K562 (cell line): ENCODE measurements around the gene RABEPK. TPM values are rescaled to one million over a fixed set of nuclear protein-coding genes. Genes with fewer than 3 reads are reported as not detected.

Experiments used
- ARID1B ChIP-seq: fragments of 450-650 bp; IDR thresholded peaks from 2 replicates; pipeline ENCODE4 v1.6.1; 2016; ENCODE audit warnings: antibody characterized with exemption, mild to moderate bottlenecking, inconsistent platforms
- CCAR2 ChIP-seq: fragments of 200-400 bp; formaldehyde crosslinking; IDR thresholded peaks from 2 replicates; pipeline ENCODE4 v1.6.1; 2017; ENCODE audit warnings: mild to moderate bottlenecking, low read depth, low read length
- CEBPB ChIP-seq: fragments of 450-650 bp; IDR thresholded peaks from 2 replicates; pipeline ENCODE4 v1.6.1; 2016; ENCODE audit warnings: missing genetic modification characterization, missing compliant biosample characterization
- DDX20 ChIP-seq: fragments of 450-650 bp; IDR thresholded peaks from 2 replicates; pipeline ENCODE4 v1.6.1; 2016; ENCODE audit warnings: missing genetic modification characterization, low read depth, mild to moderate bottlenecking, missing compliant biosample characterization, moderate library complexity
- EHMT2 ChIP-seq: fragments of 450-650 bp; IDR thresholded peaks from 2 replicates; pipeline ENCODE4 v1.6.1; 2018; ENCODE audit warnings: antibody characterized with exemption
- GTF2A2 ChIP-seq: IDR thresholded peaks from 2 replicates; pipeline ENCODE4 v1.6.1; 2016; ENCODE audit warnings: mild to moderate bottlenecking, missing genetic modification characterization, missing compliant biosample characterization
- HDAC3 ChIP-seq: fragments of 450-650 bp; IDR thresholded peaks from 2 replicates; pipeline ENCODE4 v1.6.1; 2018; ENCODE audit warnings: borderline replicate concordance, mild to moderate bottlenecking, moderate library complexity; ENCODE audit not compliant: partially characterized antibody
- HDAC6 ChIP-seq: IDR thresholded peaks from 2 replicates; pipeline ENCODE4 v1.6.1; 2012; ENCODE audit warnings: low read depth, mild to moderate bottlenecking, control low read depth, inconsistent platforms, low read length, moderate library complexity
- HNRNPH1 ChIP-seq: fragments of 200-400 bp; formaldehyde crosslinking; optimal IDR thresholded peaks from 2 replicates; pipeline ENCODE3; 2017; ENCODE audit warnings: low read depth, mild to moderate bottlenecking, low read length, moderate library complexity
- ILF3 ChIP-seq: fragments of 450-650 bp; IDR thresholded peaks from 2 replicates; pipeline ENCODE4 v1.6.1; 2018; ENCODE audit warnings: antibody characterized with exemption, mild to moderate bottlenecking, moderate library complexity, borderline replicate concordance
- JUN ChIP-seq, 2 experiments: sonication (generic) in 1 of 2; formaldehyde crosslinking in 1 of 2; IDR thresholded peaks; 2 replicates each; pipeline versions ENCODE4 v1.6.1 to v1.8.0; 2012 to 2022; ENCODE audit warnings: borderline replicate concordance in 2 of 2, mild to moderate bottlenecking in 2 of 2, improper control_type of control experiment in 1 of 2, low read depth in 1 of 2, low read length in 1 of 2, missing genetic modification reagents in 1 of 2
- LARP7 ChIP-seq: fragments of 450-650 bp; IDR thresholded peaks from 2 replicates; pipeline ENCODE4 v1.6.1; 2016
- NR4A1 ChIP-seq, 2 experiments: fragments of 250-450 bp in 1 of 2; fragments of 450-650 bp in 1 of 2; sonication (Bioruptor Pico) in 1 of 2; IDR thresholded peaks; 2 replicates each; pipeline versions ENCODE4 v1.4.0 to v1.6.1; 2016 to 2020; ENCODE audit warnings: mild to moderate bottlenecking in 2 of 2, missing compliant biosample characterization in 1 of 2, missing genetic modification characterization in 1 of 2, moderate library complexity in 1 of 2
- PCBP2 ChIP-seq: fragments of 200-400 bp; formaldehyde crosslinking; IDR thresholded peaks from 2 replicates; pipeline ENCODE4 v1.6.1; 2018; ENCODE audit warnings: low read length, low read depth, mild to moderate bottlenecking, moderate library complexity; ENCODE audit not compliant: poor library complexity, severe bottlenecking
- POLR2AphosphoS2 ChIP-seq: IDR thresholded peaks from 2 replicates; pipeline ENCODE4 v1.6.1; 2012; ENCODE audit warnings: low read length, improper control_type of control experiment
- RUNX1 ChIP-seq: sonication (generic); IDR thresholded peaks from 2 replicates; pipeline ENCODE4 v1.6.1; 2016; ENCODE audit warnings: antibody characterized with exemption, low read depth
- SAFB ChIP-seq: fragments of 200-400 bp; formaldehyde crosslinking; IDR thresholded peaks from 2 replicates; pipeline ENCODE4 v1.6.1; 2017; ENCODE audit warnings: low read depth, low read length, borderline replicate concordance
- YY1 ChIP-seq, 3 experiments: IDR thresholded peaks; 2 replicates each; pipeline ENCODE4 v1.6.1; 2011; ENCODE audit warnings: low read length in 2 of 3, mild to moderate bottlenecking in 2 of 3, moderate library complexity in 2 of 3, borderline replicate concordance in 1 of 3, control low read depth in 1 of 3, low read depth in 1 of 3; ENCODE audit not compliant: insufficient read depth in 3 of 3, insufficient replicate concordance in 2 of 3, control insufficient read depth in 1 of 3, insufficient read length in 1 of 3; ENCODE audit errors: extremely low read depth in 1 of 3
- ZNF212 ChIP-seq: fragments of 450-650 bp; formaldehyde crosslinking; IDR thresholded peaks from 2 replicates; pipeline ENCODE4 v1.4.0; 2020; ENCODE audit warnings: mild to moderate bottlenecking
- ZNF232 ChIP-seq: sonication (generic); formaldehyde crosslinking; IDR thresholded peaks from 2 replicates; pipeline ENCODE4 v1.8.0; 2022; ENCODE audit warnings: mild to moderate bottlenecking, missing genetic modification reagents
- ZNF589 ChIP-seq: fragments of 200-800 bp; sonication (Bioruptor generic); IDR thresholded peaks from 2 replicates; pipeline ENCODE4 v1.6.1; 2016; ENCODE audit warnings: low read depth, missing genetic modification characterization, missing compliant biosample characterization
- polyA plus RNA-seq, 8 experiments: library from polyadenylated mRNA; depleted of rRNA in 4 of 8; stranded (reverse) in 5 of 8; unstranded in 3 of 8; fragments of >200 nt; fragmentation: Nextera tagmentation in 2 of 8; fragmentation: Illumina TruSeq in 1 of 8; extraction: Ambion mirVana in 2 of 8; extraction: Trizol in 1 of 8; gene quantifications; 2 replicates each; pipeline versions ENCODE4 v1.2.1 to v1.2.3, GENCODE V29; 2011 to 2014; ENCODE audit warnings: inconsistent platforms in 1 of 8, missing spikeins in 1 of 8
- total RNA-seq, 7 experiments: library from RNA; depleted of rRNA in 6 of 7; stranded (reverse); fragments of >200 nt in 6 of 7; fragmentation: Illumina TruSeq in 2 of 7; extraction: Trizol in 2 of 7; gene quantifications; 2 replicates each; pipeline versions ENCODE4 v1.2.1 to v1.2.3, GENCODE V29; 2011 to 2021; ENCODE audit warnings: low replicate concordance in 1 of 7
- TF ChIP-seq, protein P1 (sequence below): IDR thresholded peaks from 2 replicates; pipeline ENCODE4 v1.6.1; 2012; ENCODE audit warnings: low read depth, low read length, improper control_type of control experiment, borderline replicate concordance
- TF ChIP-seq, protein P2 (sequence below), 3 experiments: IDR thresholded peaks in 2 of 3; conservative IDR thresholded peaks in 1 of 3; 2 replicates each; pipeline ENCODE4 v1.5.1; 2011 to 2012; ENCODE audit warnings: low read length in 3 of 3, mild to moderate bottlenecking in 3 of 3, control low read depth in 2 of 3, improper control_type of control experiment in 1 of 3, inconsistent platforms in 1 of 3, low read depth in 1 of 3, mixed read lengths in 1 of 3, moderate library complexity in 1 of 3; ENCODE audit not compliant: insufficient read depth in 2 of 3

Gene RABEPK
- total and polyA plus RNA-seq, 9 of the 15 experiments (the other 6 are each of a cell fraction or from before 2014, with no cell fraction given): 38.3 to 113 (median 52.8) TPM

DNA sequence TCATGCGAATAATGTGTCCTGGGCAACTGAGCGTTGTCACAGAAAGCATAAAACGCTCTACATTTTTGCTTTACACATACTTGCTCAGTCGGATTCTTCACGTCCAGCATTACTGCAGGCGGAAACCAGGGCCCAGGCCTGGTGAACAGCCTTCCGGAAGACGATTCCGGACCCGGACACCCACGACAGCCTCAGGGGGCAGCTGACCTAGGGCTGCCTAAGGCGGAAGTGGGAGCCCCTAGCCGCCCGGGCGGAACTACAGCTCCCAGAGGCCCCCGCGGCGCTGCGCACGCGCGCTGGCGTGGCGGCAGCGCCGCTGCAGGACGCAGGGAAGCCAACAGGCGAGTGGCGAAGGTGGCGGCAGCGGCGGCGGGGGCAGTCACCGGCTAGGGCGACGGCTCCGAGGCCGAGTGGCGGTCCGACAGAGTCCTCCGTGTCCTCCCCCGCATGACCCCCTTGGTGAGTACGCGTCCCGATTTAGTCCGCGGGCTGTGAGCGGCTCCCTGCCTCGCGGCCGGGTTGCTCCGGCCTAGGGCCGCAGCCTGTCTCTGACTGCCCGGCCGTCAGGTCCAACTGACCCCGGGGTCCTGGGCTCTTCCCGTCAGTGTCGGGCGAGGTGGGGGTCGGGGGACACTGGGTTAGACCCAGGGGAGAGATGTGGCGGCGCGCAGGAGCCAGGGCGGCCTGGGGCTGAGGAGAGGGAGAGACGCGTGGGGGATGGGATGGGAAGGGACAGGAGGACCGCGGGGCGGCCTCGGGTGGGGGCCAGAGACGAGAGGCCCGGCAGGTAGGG, 61.4 kb downstream of the RABEPK start, which contains the start of gene GAPVD1 (continued):
- TF ChIP-seq ILF3 (0 out of 2 replicates have a peak, but pooled peaks have one; percentile 71), ZNF589 (CRISPR knock-in tag) (no peak), HNRNPH1 (no peak), LARP7 (peak; percentile 63; the same call in 1 of the 2 replicates), POLR2AphosphoS2 (no peak), DDX20 (no peak), RUNX1 (no peak), SAFB (no peak), HDAC3 (no peak), JUN (IDR thresholded peaks at IDR 0.05; ENCODE audit: borderline replicate concordance, low read depth, low read length) (peak; percentile 44), JUN (CRISPR knock-in tag; IDR thresholded peaks at IDR 0.05; ENCODE audit: borderline replicate concordance) (peak; percentile 64; the same call in 1 of the 2 replicates), NR4A1 (CRISPR knock-in tag; IDR thresholded peaks at IDR 0.05) (no peak), NR4A1 (tag; IDR thresholded peaks at IDR 0.05) (no peak; the same call in 1 of the 2 replicates), ZNF212 (CRISPR knock-in tag) (0 out of 2 replicates have a peak, but pooled peaks have one; percentile 62), CCAR2 (no peak), HDAC6 (no peak), GTF2A2 (no peak), PCBP2 (no peak), ARID1B (peak; percentile 65), CEBPB (tag) (no peak), ZNF232 (CRISPR knock-in tag) (no peak; the same call in 1 of the 2 replicates), EHMT2 (no peak), YY1 (IDR thresholded peaks at IDR 0.05; ENCODE audit: borderline replicate concordance in 1 of 3, control insufficient read depth in 1 of 3, extremely low read depth in 1 of 3, insufficient read depth in 3 of 3, insufficient read length in 1 of 3, insufficient replicate concordance in 2 of 3, low read depth in 1 of 3, low read length in 2 of 3) (peak in 2 of 3 experiments; percentile 76 to 83)
- TF ChIP-seq, protein P1, sequence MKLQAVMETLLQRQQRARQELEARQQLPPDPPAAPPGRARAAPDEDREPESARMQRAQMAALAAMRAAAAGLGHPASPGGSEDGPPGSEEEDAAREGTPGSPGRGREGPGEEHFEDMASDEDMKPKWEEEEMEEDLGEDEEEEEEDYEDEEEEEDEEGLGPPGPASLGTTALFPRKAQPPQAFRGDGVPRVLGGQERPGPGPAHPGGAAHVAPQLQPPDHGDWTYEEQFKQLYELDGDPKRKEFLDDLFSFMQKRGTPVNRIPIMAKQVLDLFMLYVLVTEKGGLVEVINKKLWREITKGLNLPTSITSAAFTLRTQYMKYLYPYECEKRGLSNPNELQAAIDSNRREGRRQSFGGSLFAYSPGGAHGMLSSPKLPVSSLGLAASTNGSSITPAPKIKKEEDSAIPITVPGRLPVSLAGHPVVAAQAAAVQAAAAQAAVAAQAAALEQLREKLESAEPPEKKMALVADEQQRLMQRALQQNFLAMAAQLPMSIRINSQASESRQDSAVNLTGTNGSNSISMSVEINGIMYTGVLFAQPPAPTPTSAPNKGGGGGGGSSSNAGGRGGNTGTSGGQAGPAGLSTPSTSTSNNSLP: no peak
- TF ChIP-seq, protein P2, sequence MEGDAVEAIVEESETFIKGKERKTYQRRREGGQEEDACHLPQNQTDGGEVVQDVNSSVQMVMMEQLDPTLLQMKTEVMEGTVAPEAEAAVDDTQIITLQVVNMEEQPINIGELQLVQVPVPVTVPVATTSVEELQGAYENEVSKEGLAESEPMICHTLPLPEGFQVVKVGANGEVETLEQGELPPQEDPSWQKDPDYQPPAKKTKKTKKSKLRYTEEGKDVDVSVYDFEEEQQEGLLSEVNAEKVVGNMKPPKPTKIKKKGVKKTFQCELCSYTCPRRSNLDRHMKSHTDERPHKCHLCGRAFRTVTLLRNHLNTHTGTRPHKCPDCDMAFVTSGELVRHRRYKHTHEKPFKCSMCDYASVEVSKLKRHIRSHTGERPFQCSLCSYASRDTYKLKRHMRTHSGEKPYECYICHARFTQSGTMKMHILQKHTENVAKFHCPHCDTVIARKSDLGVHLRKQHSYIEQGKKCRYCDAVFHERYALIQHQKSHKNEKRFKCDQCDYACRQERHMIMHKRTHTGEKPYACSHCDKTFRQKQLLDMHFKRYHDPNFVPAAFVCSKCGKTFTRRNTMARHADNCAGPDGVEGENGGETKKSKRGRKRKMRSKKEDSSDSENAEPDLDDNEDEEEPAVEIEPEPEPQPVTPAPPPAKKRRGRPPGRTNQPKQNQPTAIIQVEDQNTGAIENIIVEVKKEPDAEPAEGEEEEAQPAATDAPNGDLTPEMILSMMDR (IDR thresholded peaks at IDR 0.05 in 2 of 3, conservative IDR thresholded peaks at IDR 0.05 in 1 of 3; ENCODE audit: insufficient read depth in 2 of 3, low read depth in 1 of 3, low read length in 3 of 3): peak; percentile 62 to 73 (median 62); a peak in 5 of 6 replicates
